ENCODE measurements around the gene SLC49A3. TPM values are rescaled to one million over a fixed set of nuclear protein-coding genes. Genes with fewer than 3 reads are reported as not detected.
"Not testable (repeated sequence)": the region's sequence is repeated elsewhere in the genome, so short reads cannot be mapped to it uniquely, and the experiment has no call there.

Gene SLC49A3
- total RNA-seq, 1 donor from 2014 or later: 3.3 TPM

DNA sequence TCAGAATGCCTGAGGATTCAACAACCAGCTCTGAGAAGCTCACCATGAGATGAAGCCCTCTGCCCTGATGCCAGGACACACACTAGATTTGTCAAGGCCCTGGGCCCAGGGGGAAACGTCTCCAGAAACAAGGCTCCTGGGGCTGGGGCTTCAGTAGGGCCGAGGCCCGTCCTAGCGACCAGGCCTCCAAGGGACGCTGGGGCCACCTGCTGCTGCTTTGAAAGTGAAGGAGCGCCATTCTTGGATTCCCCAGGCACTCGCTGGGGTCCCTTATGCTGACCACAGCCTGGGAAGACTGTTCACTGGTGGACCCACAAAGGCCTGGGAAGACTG, 39.7 kb downstream of the SLC49A3 start:
- H3K27me3 Mint-ChIP-seq: no peaks in the 10 kb centered on the region

DNA sequence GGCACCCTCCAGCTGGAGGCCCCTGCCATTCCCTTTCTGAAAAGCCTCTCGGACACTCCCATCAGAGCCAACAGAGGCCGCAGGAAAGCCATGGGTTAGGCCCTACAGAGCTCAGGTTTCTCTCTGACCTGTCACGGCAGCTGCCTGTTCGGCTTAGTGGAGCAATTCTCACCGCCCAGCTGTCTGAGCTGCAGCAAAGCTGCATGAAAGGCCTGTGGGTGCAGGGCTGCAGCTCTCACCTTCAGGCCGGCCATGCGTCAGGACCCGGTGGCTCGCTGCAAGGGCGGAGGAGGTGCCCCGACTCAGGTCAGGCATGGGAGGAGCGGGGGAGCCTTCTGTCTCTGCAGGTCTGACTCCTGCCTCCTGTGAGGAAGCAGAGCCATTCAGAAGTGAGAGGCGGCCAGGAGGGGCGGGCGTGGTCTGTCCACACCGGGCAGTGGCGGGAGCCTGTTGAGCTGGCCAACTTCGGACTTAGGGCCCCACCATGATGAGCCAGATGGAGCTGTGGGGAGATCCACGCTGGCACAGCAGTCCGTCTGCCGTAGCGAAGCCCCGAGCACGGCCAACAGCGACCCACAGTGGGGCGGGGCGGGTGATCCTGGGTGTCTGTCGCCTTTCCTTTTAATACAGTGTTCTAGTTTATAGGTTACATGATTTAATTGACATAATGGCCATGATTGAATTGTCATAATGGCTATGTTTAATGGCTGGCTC, 40.2 kb downstream of the SLC49A3 start:
- DNase-seq (ENCODE audit: extremely low spot score, unreplicated experiment): no peak
- Mint-ChIP-seq H3K4me1 (ENCODE audit: unreplicated experiment) (peaks cover 6% of the 10 kb centered on the region), H3K27ac (no peak overlapping the region), H3K27me3 (no peaks in the 10 kb centered on the region), H3K4me3 (no peak overlapping the region), H3K36me3 (no peaks in the 10 kb centered on the region), H3K9me3 (no peaks in the 10 kb centered on the region)
- no peak for TF ChIP-seq CTCF (conservative IDR thresholded peaks at IDR 0.05)

More for the DNA sequence above, 39.7 kb downstream of the SLC49A3 start:
- no peaks in the 10 kb centered on the region for H3K36me3 Mint-ChIP-seq
- H3K9me3 Mint-ChIP-seq: no peaks in the 10 kb centered on the region
- no peak overlapping the region for H3K4me3 Mint-ChIP-seq
- no peak overlapping the region for H3K27ac Mint-ChIP-seq
- no peak for TF ChIP-seq CTCF (conservative IDR thresholded peaks at IDR 0.05)
- peaks cover 6% of the 10 kb centered on the region for H3K4me1 Mint-ChIP-seq (ENCODE audit: unreplicated experiment)
- DNase-seq (ENCODE audit: extremely low spot score, unreplicated experiment): no peak

DNA sequence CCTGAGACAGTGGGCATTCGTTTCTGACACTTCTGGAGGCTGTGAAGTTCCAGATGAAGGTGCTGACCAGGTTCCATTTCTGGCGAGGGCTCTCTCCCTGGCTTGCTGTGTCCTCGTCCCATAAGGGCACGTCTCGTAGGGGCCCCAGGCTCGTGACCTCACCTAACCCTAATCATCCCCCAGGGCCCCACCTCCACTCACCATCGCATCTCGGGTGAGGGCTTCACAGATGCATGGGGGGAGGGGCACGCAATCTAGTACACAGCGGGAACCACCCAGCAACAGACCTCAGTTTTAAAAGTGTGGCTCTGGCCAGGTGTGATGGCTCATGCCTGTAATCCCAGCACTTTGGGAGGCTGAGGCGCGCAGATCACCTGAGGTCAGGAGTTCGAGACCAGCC, 41.5 kb downstream of the SLC49A3 start:
- no peak for TF ChIP-seq CTCF (conservative IDR thresholded peaks at IDR 0.05)
- H3K36me3 Mint-ChIP-seq: no peaks in the 10 kb centered on the region
- no peak overlapping the region for H3K4me3 Mint-ChIP-seq
- DNase-seq (ENCODE audit: extremely low spot score, unreplicated experiment): no peak
- peaks cover 3% of the 10 kb centered on the region for H3K27me3 Mint-ChIP-seq
- no peak overlapping the region for H3K27ac Mint-ChIP-seq
- H3K4me1 Mint-ChIP-seq (ENCODE audit: unreplicated experiment): peaks cover 6% of the 10 kb centered on the region
- no peaks in the 10 kb centered on the region for H3K9me3 Mint-ChIP-seq

GRCh38 chr4:646460-646859, 42.5 kb downstream of the SLC49A3 start:
- no peak overlapping the region for H3K4me3 Mint-ChIP-seq
- H3K36me3 Mint-ChIP-seq: no peaks in the 10 kb centered on the region
- TF ChIP-seq CTCF (conservative IDR thresholded peaks at IDR 0.05): no peak
- peaks cover 3% of the 10 kb centered on the region for H3K27me3 Mint-ChIP-seq
- no peak overlapping the region for H3K27ac Mint-ChIP-seq
- DNase-seq (ENCODE audit: extremely low spot score, unreplicated experiment): no peak
- peaks cover 6% of the 10 kb centered on the region for H3K4me1 Mint-ChIP-seq (ENCODE audit: unreplicated experiment)
- no peaks in the 10 kb centered on the region for H3K9me3 Mint-ChIP-seq

DNA sequence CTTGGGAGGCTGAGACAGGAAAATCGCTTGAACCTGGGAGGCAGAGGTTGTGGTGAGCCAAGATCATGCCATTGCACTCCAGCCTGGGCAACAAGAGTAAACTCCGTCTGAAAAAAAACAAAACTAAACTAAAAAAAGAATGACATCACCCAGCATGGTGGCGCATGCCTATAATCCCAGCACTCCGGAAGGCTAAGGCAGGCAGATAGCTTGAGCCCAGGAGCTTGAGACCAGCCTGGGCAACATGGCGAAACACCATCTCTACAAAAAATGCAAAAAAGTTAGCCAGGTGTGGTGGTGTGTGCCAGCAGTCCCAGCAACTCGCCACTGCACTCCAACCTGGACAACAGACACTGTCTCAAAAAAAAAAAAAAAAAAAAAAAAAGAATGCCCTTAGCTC, 46.6 kb downstream of the SLC49A3 start:
- H3K27ac Mint-ChIP-seq; H3K4me1 Mint-ChIP-seq (ENCODE audit: unreplicated experiment); H3K36me3 Mint-ChIP-seq; H3K4me3 Mint-ChIP-seq; H3K9me3 Mint-ChIP-seq; DNase-seq (ENCODE audit: extremely low spot score, unreplicated experiment); H3K27me3 Mint-ChIP-seq: not testable (repeated sequence)

- Mint-ChIP-seq H3K4me1 (ENCODE audit: unreplicated experiment) (no peaks in the 10 kb centered on the region), H3K9me3 (peaks cover 4% of the 10 kb centered on the region), H3K36me3 (no peaks in the 10 kb centered on the region), H3K27me3 (peaks cover 9% of the 10 kb centered on the region), H3K27ac (no peak overlapping the region), H3K4me3 (no peak overlapping the region)
- no peak for DNase-seq (ENCODE audit: extremely low spot score, unreplicated experiment)
- TF ChIP-seq CTCF (conservative IDR thresholded peaks at IDR 0.05): no peak
Measured at GRCh38 chr4:637536-638280, 51.2 kb downstream of the SLC49A3 start.
